Fibroblast of lung (primary cell): Measurements from ENCODE around the gene FAM72A.
"Not testable (repeated sequence)": the region's sequence is repeated elsewhere in the genome, so short reads cannot be mapped to it uniquely, and the experiment has no call there.

Experiments
- CTCF ChIP-seq, 2 donors: IDR thresholded peaks in 1 of 2; conservative IDR thresholded peaks in 1 of 2; 1 replicate in 1 of 2; 2 replicates in 1 of 2; pipeline ENCODE4 v1.5.1; 2011 to 2012; ENCODE audit warnings: low read length in 2 of 2, control low read depth in 1 of 2, inconsistent platforms in 1 of 2, low read depth in 1 of 2, mild to moderate bottlenecking in 1 of 2
- EZH2 ChIP-seq: IDR thresholded peaks from 2 replicates; pipeline ENCODE4 v1.5.1; 2012; ENCODE audit warnings: low read length, control low read depth, mild to moderate bottlenecking; ENCODE audit errors: missing control alignments

GRCh38 chr1:206245479-206245878 lies 42.8 kb upstream of the FAM72A start:
- not testable (repeated sequence) for TF ChIP-seq EZH2; CTCF (conservative IDR thresholded peaks at IDR 0.05 in 1 of 2, IDR thresholded peaks at IDR 0.05 in 1 of 2; ENCODE audit: low read depth in 1 of 2, low read length in 2 of 2)
